Measurements from ENCODE around the gene DCAF8. TPM values are rescaled to one million over a fixed set of nuclear protein-coding genes. Genes with fewer than 3 reads are reported as not detected.

DCAF8 gene
- total RNA-seq, 1 experiment from 2014 or later, result 98.1 TPM

GRCh38 chr1:160277987-160278386 lies 15.6 kb upstream of the DCAF8 start:
- Histone ChIP-seq H2AFZ (ENCODE audit: low read depth, low read length, poor library complexity, severe bottlenecking) (no peak overlapping the region), H3K9me3 (ENCODE audit: control insufficient read depth in 1 of 2, insufficient read depth in 1 of 2, low read depth in 1 of 2, low read length in 2 of 2) (no peaks in the 10 kb centered on the region), H3K9me2 (ENCODE audit: insufficient read depth) (no peaks in the 10 kb centered on the region), H3K79me2 (ENCODE audit: insufficient read depth, low read length) (no peaks in the 10 kb centered on the region), H3K4me1 (ENCODE audit: control insufficient read depth in 1 of 2, insufficient read depth in 2 of 2, low read length in 2 of 2) (no peaks in the 10 kb centered on the region), H3K4me3 (replicated peaks in 1 of 2; ENCODE audit: low read depth in 1 of 2, low read length in 2 of 2) (no peak overlapping the region), H3K9ac (ENCODE audit: low read length) (no peak overlapping the region), H4K20me1 (ENCODE audit: insufficient read depth) (no peaks in the 10 kb centered on the region), H3K4me2 (ENCODE audit: low read length) (no peak overlapping the region), H3K27me3 (ENCODE audit: insufficient read depth, low read length) (no peaks in the 10 kb centered on the region), H3K36me3 (ENCODE audit: control insufficient read depth in 1 of 2, insufficient read depth in 2 of 2, low read length in 2 of 2) (peaks cover 37% of the 10 kb centered on the region in 2 experiments), H3K27ac (ENCODE audit: low read depth, low read length) (no peak overlapping the region)
- ATAC-seq (no peak), DNase-seq (ENCODE audit: low read depth, low spot score) (no peak)
- no TSS peak for BruUV-seq (replicated peaks)
- ChIA-PET POLR2A (no interaction called here), CTCF (no interaction called here), RAD21 (ENCODE audit: low non-redundant PET in 1 of 2, low total read pairs in 2 of 2, uncharacterized antibody in 2 of 2, unreplicated experiment in 2 of 2) (no interaction called here)
- intact Hi-C loops (cut with micrococcal nuclease), result no loop called here
- TF ChIP-seq ZNF274 (IDR thresholded peaks at IDR 0.05; ENCODE audit: low read depth, low read length) (no peak), SIN3A (IDR thresholded peaks at IDR 0.05; ENCODE audit: low read depth) (no peak), RAD21 (IDR thresholded peaks at IDR 0.05; ENCODE audit: low read depth) (no peak), ELF1 (IDR thresholded peaks at IDR 0.05; ENCODE audit: borderline replicate concordance, low read depth) (no peak), EZH2phosphoT487 (IDR thresholded peaks at IDR 0.05; ENCODE audit: borderline replicate concordance) (no peak), ZFX (IDR thresholded peaks at IDR 0.05) (no peak), TCF7L2 (IDR thresholded peaks at IDR 0.05; ENCODE audit: borderline replicate concordance, extremely low read depth, insufficient read depth, insufficient read length) (no peak)

GRCh38 chr1:160277330-160277729 lies 15.0 kb upstream of the DCAF8 start:
- Histone ChIP-seq H3K27me3 (ENCODE audit: insufficient read depth, low read length) (no peaks in the 10 kb centered on the region), H3K4me2 (ENCODE audit: low read length) (no peak overlapping the region), H3K79me2 (ENCODE audit: insufficient read depth, low read length) (no peaks in the 10 kb centered on the region), H4K20me1 (ENCODE audit: insufficient read depth) (no peaks in the 10 kb centered on the region), H3K9me3 (ENCODE audit: control insufficient read depth in 1 of 2, insufficient read depth in 1 of 2, low read depth in 1 of 2, low read length in 2 of 2) (no peaks in the 10 kb centered on the region), H3K4me1 (ENCODE audit: control insufficient read depth in 1 of 2, insufficient read depth in 2 of 2, low read length in 2 of 2) (no peaks in the 10 kb centered on the region), H3K36me3 (ENCODE audit: control insufficient read depth in 1 of 2, insufficient read depth in 2 of 2, low read length in 2 of 2) (peaks cover 33 to 34% of the 10 kb centered on the region in 2 experiments), H3K4me3 (replicated peaks in 1 of 2; ENCODE audit: low read depth in 1 of 2, low read length in 2 of 2) (no peak overlapping the region), H3K27ac (ENCODE audit: low read depth, low read length) (no peak overlapping the region), H3K9me2 (ENCODE audit: insufficient read depth) (no peaks in the 10 kb centered on the region), H2AFZ (ENCODE audit: low read depth, low read length, poor library complexity, severe bottlenecking) (no peak overlapping the region), H3K9ac (ENCODE audit: low read length) (no peak overlapping the region)
- ChIA-PET POLR2A (no interaction called here), RAD21 (ENCODE audit: low non-redundant PET in 1 of 2, low total read pairs in 2 of 2, uncharacterized antibody in 2 of 2, unreplicated experiment in 2 of 2) (no interaction called here), CTCF (no interaction called here)
- no TSS peak for BruUV-seq (replicated peaks)
- DNase-seq (ENCODE audit: low read depth, low spot score), result no peak
- intact Hi-C loops (cut with micrococcal nuclease), result no loop called here
- no peak for ATAC-seq
- TF ChIP-seq YY1 (IDR thresholded peaks at IDR 0.05; ENCODE audit: extremely low read depth, insufficient replicate concordance, low read depth, low read length) (no peak), POLR2A (IDR thresholded peaks at IDR 0.05; ENCODE audit: borderline replicate concordance, extremely low read depth, insufficient read depth, insufficient read length) (no peak), SP1 (IDR thresholded peaks at IDR 0.05; ENCODE audit: low read depth) (no peak), CTCF (IDR thresholded peaks at IDR 0.05 in 2 of 3, conservative IDR thresholded peaks at IDR 0.05 in 1 of 3; ENCODE audit: borderline replicate concordance in 1 of 3, insufficient read depth in 1 of 3, low read depth in 2 of 3, low read length in 2 of 3) (no peak), EZH2 (IDR thresholded peaks at IDR 0.05) (no peak), CBX3 (IDR thresholded peaks at IDR 0.05; ENCODE audit: low read depth) (no peak), ZNF274 (IDR thresholded peaks at IDR 0.05; ENCODE audit: low read depth, low read length) (no peak), SRF (IDR thresholded peaks at IDR 0.05; ENCODE audit: low read depth) (no peak), CEBPB (IDR thresholded peaks at IDR 0.05; ENCODE audit: low read depth) (no peak), POLR2AphosphoS5 (IDR thresholded peaks at IDR 0.05; ENCODE audit: low read depth, low read length) (no peak), RAD21 (IDR thresholded peaks at IDR 0.05; ENCODE audit: low read depth) (no peak), ZFX (IDR thresholded peaks at IDR 0.05) (no peak)
